ENCODE results near the gene SELP.

GRCh38 chr1:169545472-169545871 is 84.5 kb downstream of the SELP start:
- TF ChIP-seq SMC3 (IDR thresholded peaks at IDR 0.05; ENCODE audit: low read depth, low read length) = no peak
- no peak for TF ChIP-seq POLR2AphosphoS5 (IDR thresholded peaks at IDR 0.05; ENCODE audit: low read depth, low read length)
- TF ChIP-seq, protein P1, sequence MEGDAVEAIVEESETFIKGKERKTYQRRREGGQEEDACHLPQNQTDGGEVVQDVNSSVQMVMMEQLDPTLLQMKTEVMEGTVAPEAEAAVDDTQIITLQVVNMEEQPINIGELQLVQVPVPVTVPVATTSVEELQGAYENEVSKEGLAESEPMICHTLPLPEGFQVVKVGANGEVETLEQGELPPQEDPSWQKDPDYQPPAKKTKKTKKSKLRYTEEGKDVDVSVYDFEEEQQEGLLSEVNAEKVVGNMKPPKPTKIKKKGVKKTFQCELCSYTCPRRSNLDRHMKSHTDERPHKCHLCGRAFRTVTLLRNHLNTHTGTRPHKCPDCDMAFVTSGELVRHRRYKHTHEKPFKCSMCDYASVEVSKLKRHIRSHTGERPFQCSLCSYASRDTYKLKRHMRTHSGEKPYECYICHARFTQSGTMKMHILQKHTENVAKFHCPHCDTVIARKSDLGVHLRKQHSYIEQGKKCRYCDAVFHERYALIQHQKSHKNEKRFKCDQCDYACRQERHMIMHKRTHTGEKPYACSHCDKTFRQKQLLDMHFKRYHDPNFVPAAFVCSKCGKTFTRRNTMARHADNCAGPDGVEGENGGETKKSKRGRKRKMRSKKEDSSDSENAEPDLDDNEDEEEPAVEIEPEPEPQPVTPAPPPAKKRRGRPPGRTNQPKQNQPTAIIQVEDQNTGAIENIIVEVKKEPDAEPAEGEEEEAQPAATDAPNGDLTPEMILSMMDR (IDR thresholded peaks at IDR 0.05) = no peak

Measured in SK-N-SH (cell line).